ENCODE measurements around the gene NXPH3. TPM values are rescaled to one million over a fixed set of nuclear protein-coding genes. Genes with fewer than 3 reads are reported as not detected.
A peak's percentile ranks its signal among the peaks of the same experiment; 100 is the strongest.

Gene NXPH3
- total and polyA plus RNA-seq, 2 experiments from 2014 or later: 0.30 to 1.4 TPM

- H3K9ac ChIP-seq: no peak overlapping the region
- H3K9me3 ChIP-seq (ENCODE audit: low read depth): no peaks in the 10 kb centered on the region
- no peaks in the 10 kb centered on the region for H3K9me2 ChIP-seq (ENCODE audit: insufficient read depth)
- no peak overlapping the region for H3K27ac ChIP-seq
- H3K36me3 ChIP-seq (ENCODE audit: low read depth): peaks cover 34% of the 10 kb centered on the region
- H4K20me1 ChIP-seq (ENCODE audit: insufficient read depth): no peaks in the 10 kb centered on the region
- TF ChIP-seq EZH2phosphoT487 (IDR thresholded peaks at IDR 0.05; ENCODE audit: insufficient read depth, low read depth) (no peak), EZH2 (IDR thresholded peaks at IDR 0.05; ENCODE audit: insufficient read depth, poor library complexity, severe bottlenecking) (no peak)
- H3K27me3 ChIP-seq (replicated peaks; ENCODE audit: insufficient read depth): no peaks in the 10 kb centered on the region
- H2AFZ ChIP-seq: no peak overlapping the region
- no peak overlapping the region for H3K4me2 ChIP-seq (ENCODE audit: unreplicated experiment)
- WGBS, 2 experiments (ENCODE audit: low coverage in 1 of 2, low lambda C conversion rate in 2 of 2, missing lambda C conversion rate in 2 of 2): 75 to 76% methylated on average over 5 of the region's 5 CpGs
- H3F3A ChIP-seq (ENCODE audit: insufficient read depth): peaks cover 6% of the 10 kb centered on the region
- H3K4me3 ChIP-seq: no peak overlapping the region
- in situ Hi-C loops (cut with MboI): no loop called here
- peaks cover 43% of the 10 kb centered on the region for H3K79me2 ChIP-seq (ENCODE audit: insufficient read depth)
- no peak for DNase-seq
- peaks cover 7% of the 10 kb centered on the region for H3K4me1 ChIP-seq (ENCODE audit: insufficient read depth)
Measured at GRCh38 chr17:49610883-49611584, 35.4 kb downstream of the NXPH3 start.

- H3K9ac ChIP-seq: no peak overlapping the region
- peaks cover 23% of the 10 kb centered on the region for H3K4me1 ChIP-seq (ENCODE audit: insufficient read depth)
- peaks cover 43% of the 10 kb centered on the region for H3K79me2 ChIP-seq (ENCODE audit: insufficient read depth)
- H3K36me3 ChIP-seq (ENCODE audit: low read depth): peaks cover 23% of the 10 kb centered on the region
- no peak for DNase-seq
- H3F3A ChIP-seq (ENCODE audit: insufficient read depth): peaks cover 23% of the 10 kb centered on the region
- no peaks in the 10 kb centered on the region for H3K9me2 ChIP-seq (ENCODE audit: insufficient read depth)
- H3K27ac ChIP-seq: no peak overlapping the region
- no peak overlapping the region for H3K4me3 ChIP-seq
- no peaks in the 10 kb centered on the region for H3K9me3 ChIP-seq (ENCODE audit: low read depth)
- in situ Hi-C loops (cut with MboI): no loop called here
- no peak overlapping the region for H2AFZ ChIP-seq
- H3K27me3 ChIP-seq (replicated peaks; ENCODE audit: insufficient read depth): no peaks in the 10 kb centered on the region
- no peaks in the 10 kb centered on the region for H4K20me1 ChIP-seq (ENCODE audit: insufficient read depth)
- 50 to 64% methylated on average over 1 of the region's 1 CpG for WGBS, 2 experiments (ENCODE audit: low coverage in 1 of 2, low lambda C conversion rate in 2 of 2, missing lambda C conversion rate in 2 of 2)
- TF ChIP-seq EZH2 (IDR thresholded peaks at IDR 0.05; ENCODE audit: insufficient read depth, poor library complexity, severe bottlenecking) (no peak), EZH2phosphoT487 (IDR thresholded peaks at IDR 0.05; ENCODE audit: insufficient read depth, low read depth) (no peak)
- H3K4me2 ChIP-seq (ENCODE audit: unreplicated experiment): no peak overlapping the region
Measured at GRCh38 chr17:49612726-49613125, 37.1 kb downstream of the NXPH3 start.

GRCh38 chr17:49613182-49613800, 37.6 kb downstream of the NXPH3 start:
- DNase-seq: no peak

GRCh38 chr17:49616086-49616485, 40.4 kb downstream of the NXPH3 start:
- TF ChIP-seq EZH2phosphoT487 (IDR thresholded peaks at IDR 0.05; ENCODE audit: insufficient read depth, low read depth) (no peak), EZH2 (IDR thresholded peaks at IDR 0.05; ENCODE audit: insufficient read depth, poor library complexity, severe bottlenecking) (no peak)
- in situ Hi-C loops (cut with MboI): no loop called here
- no peaks in the 10 kb centered on the region for H3K9me3 ChIP-seq (ENCODE audit: low read depth)
- H3K27me3 ChIP-seq (replicated peaks; ENCODE audit: insufficient read depth): no peaks in the 10 kb centered on the region
- H3K4me3 ChIP-seq: no peak overlapping the region
- H3K4me2 ChIP-seq (ENCODE audit: unreplicated experiment): peak overlapping the region; percentile 48
- H3K9me2 ChIP-seq (ENCODE audit: insufficient read depth): no peaks in the 10 kb centered on the region
- H3K9ac ChIP-seq: peak overlapping the region; percentile 9
- H3K4me1 ChIP-seq (ENCODE audit: insufficient read depth): peaks cover 32% of the 10 kb centered on the region
- H4K20me1 ChIP-seq (ENCODE audit: insufficient read depth): no peaks in the 10 kb centered on the region
- H2AFZ ChIP-seq: no peak overlapping the region
- DNase-seq: peak; percentile 51
- H3F3A ChIP-seq (ENCODE audit: insufficient read depth): peaks cover 35% of the 10 kb centered on the region
- H3K79me2 ChIP-seq (ENCODE audit: insufficient read depth): peaks cover 45% of the 10 kb centered on the region
- peak overlapping the region; percentile 44 for H3K27ac ChIP-seq
- peaks cover 23% of the 10 kb centered on the region for H3K36me3 ChIP-seq (ENCODE audit: low read depth)
- 54 to 55% methylated on average over 3 of the region's 3 CpGs for WGBS, 2 experiments (ENCODE audit: low coverage in 1 of 2, low lambda C conversion rate in 2 of 2, missing lambda C conversion rate in 2 of 2)

More at GRCh38 chr17:49613182-49613800, 37.6 kb downstream of the NXPH3 start:
- no peaks in the 10 kb centered on the region for H4K20me1 ChIP-seq (ENCODE audit: insufficient read depth)
- peaks cover 28% of the 10 kb centered on the region for H3K4me1 ChIP-seq (ENCODE audit: insufficient read depth)
- TF ChIP-seq EZH2 (IDR thresholded peaks at IDR 0.05; ENCODE audit: insufficient read depth, poor library complexity, severe bottlenecking): no peak
- TF ChIP-seq EZH2phosphoT487 (IDR thresholded peaks at IDR 0.05; ENCODE audit: insufficient read depth, low read depth): no peak
- no peaks in the 10 kb centered on the region for H3K27me3 ChIP-seq (replicated peaks; ENCODE audit: insufficient read depth)
- in situ Hi-C loops (cut with MboI): no loop called here
- H3K4me3 ChIP-seq: no peak overlapping the region
- H3F3A ChIP-seq (ENCODE audit: insufficient read depth): peaks cover 29% of the 10 kb centered on the region
- H3K9me2 ChIP-seq (ENCODE audit: insufficient read depth): no peaks in the 10 kb centered on the region
- no peak overlapping the region for H3K9ac ChIP-seq
- no peaks in the 10 kb centered on the region for H3K9me3 ChIP-seq (ENCODE audit: low read depth)
- H3K27ac ChIP-seq: no peak overlapping the region
- H3K36me3 ChIP-seq (ENCODE audit: low read depth): peaks cover 26% of the 10 kb centered on the region
- peaks cover 43% of the 10 kb centered on the region for H3K79me2 ChIP-seq (ENCODE audit: insufficient read depth)
- WGBS, 2 experiments (ENCODE audit: low coverage in 1 of 2, low lambda C conversion rate in 2 of 2, missing lambda C conversion rate in 2 of 2): 92 to 97% methylated on average over 1 of the region's 1 CpG
- H3K4me2 ChIP-seq (ENCODE audit: unreplicated experiment): no peak overlapping the region
- H2AFZ ChIP-seq: no peak overlapping the region
